SK-N-SH (cell line): ENCODE results near the gene HERC4. TPM values are rescaled to one million over a fixed set of nuclear protein-coding genes. Genes with fewer than 3 reads are reported as not detected.
A peak's percentile ranks its signal among the peaks of the same experiment; 100 is the strongest.

Experiments used
- CTCF ChIA-PET: fragments of 300-600, 350-600 bp; formaldehyde crosslinking; extraction: SDS; loops from one replicate; lab custom pipeline; 2021; lab: Yijun Ruan, JAX
- POLR2A ChIA-PET: fragments of 350-600 bp; sonication (Branson Sonifier 250); formaldehyde crosslinking; extraction: SDS; loops from one replicate; lab custom pipeline; 2020; ENCODE audit warnings: antibody characterized with exemption, inconsistent platforms; lab: Yijun Ruan, JAX
- DNase-seq: peaks from one replicate; pipeline ENCODE4 v3.0.0; 2012
- H2AFZ ChIP-seq: fragments of 200-600 bp; sonication (generic); 2 replicates; pipeline ENCODE4 v1.8.1; 2016; ENCODE audit warnings: antibody characterized with exemption, mild to moderate bottlenecking, low read depth
- H3F3A ChIP-seq: fragments of 200-600 bp; sonication (generic); replicated peaks from 2 replicates; pipeline ENCODE3; 2016; ENCODE audit warnings: antibody characterized with exemption, mild to moderate bottlenecking; ENCODE audit not compliant: insufficient read depth
- H3K27ac ChIP-seq, 2 experiments: fragments of 200-500 bp in 1 of 2; fragments of 200-600 bp in 1 of 2; sonication (Bioruptor generic) in 1 of 2; sonication (generic), shearing (Covaris generic) in 1 of 2; 2 replicates each; pipeline versions ENCODE4 v1.5.1 to v1.6.1; 2014 to 2016; ENCODE audit warnings: low read depth in 2 of 2, inconsistent platforms in 1 of 2, low read length in 1 of 2, mild to moderate bottlenecking in 1 of 2, mixed read lengths in 1 of 2
- H3K27me3 ChIP-seq: fragments of 200-600 bp; sonication (generic), shearing (Covaris generic); 2 replicates; pipeline ENCODE4 v1.6.1; 2016; ENCODE audit warnings: mixed run types; ENCODE audit not compliant: insufficient read depth
- H3K36me3 ChIP-seq, 2 experiments: fragments of 200-500 bp in 1 of 2; fragments of 200-600 bp in 1 of 2; sonication (Bioruptor generic) in 1 of 2; sonication (generic) in 1 of 2; replicated peaks in 1 of 2; 2 replicates each; pipeline versions ENCODE3 to v1.5.1; 2014 to 2016; ENCODE audit warnings: low read length in 1 of 2, mild to moderate bottlenecking in 1 of 2; ENCODE audit not compliant: insufficient read depth in 2 of 2, control insufficient read depth in 1 of 2
- H3K4me1 ChIP-seq, 2 experiments: fragments of 200-500 bp in 1 of 2; fragments of 200-600 bp in 1 of 2; sonication (Bioruptor generic) in 1 of 2; sonication (generic), shearing (Covaris generic) in 1 of 2; 2 replicates each; pipeline versions ENCODE4 v1.5.1 to v1.6.1; 2014 to 2016; ENCODE audit warnings: low read depth in 1 of 2, low read length in 1 of 2, mixed run types in 1 of 2; ENCODE audit not compliant: insufficient read depth in 2 of 2, control insufficient read depth in 1 of 2
- H3K4me2 ChIP-seq: fragments of 200-600 bp; sonication (generic), shearing (Covaris generic); 2 replicates; pipeline ENCODE4 v1.6.1; 2017; ENCODE audit warnings: mixed run types
- H3K4me3 ChIP-seq, 2 experiments: fragments of 200-500 bp in 1 of 2; fragments of 200-600 bp in 1 of 2; sonication (Bioruptor generic) in 1 of 2; sonication (generic), shearing (Covaris generic) in 1 of 2; 2 replicates each; pipeline versions ENCODE4 v1.5.1 to v1.8.1; 2014 to 2016; ENCODE audit warnings: low read depth in 2 of 2, inconsistent platforms in 1 of 2, low read length in 1 of 2, mild to moderate bottlenecking in 1 of 2, mixed read lengths in 1 of 2, moderate library complexity in 1 of 2
- H3K79me2 ChIP-seq: fragments of 200-600 bp; sonication (generic); 2 replicates; pipeline ENCODE4 v1.8.1; 2017; ENCODE audit warnings: mild to moderate bottlenecking; ENCODE audit not compliant: insufficient read depth
- H3K9ac ChIP-seq: fragments of 200-600 bp; sonication (generic); 2 replicates; pipeline ENCODE4 v1.6.1; 2017; ENCODE audit warnings: mixed run types
- H3K9me2 ChIP-seq: fragments of 200-600 bp; sonication (generic); 2 replicates; pipeline ENCODE4 v1.6.1; 2017; ENCODE audit warnings: mixed run types
- H3K9me3 ChIP-seq: fragments of 200-600 bp; sonication (generic); 2 replicates; pipeline ENCODE4 v1.6.1; 2017; ENCODE audit warnings: mixed run types, mild to moderate bottlenecking, moderate library complexity
- H4K20me1 ChIP-seq: fragments of 200-600 bp; sonication (generic); 2 replicates; pipeline ENCODE4 v1.6.1; 2017; ENCODE audit warnings: mild to moderate bottlenecking, mixed run types; ENCODE audit not compliant: insufficient read depth
- CHD2 ChIP-seq: fragments of 150-350 bp; IDR thresholded peaks from 2 replicates; pipeline ENCODE4 v1.6.1; 2018; ENCODE audit warnings: low read length; ENCODE audit not compliant: partially characterized antibody
- EP300 ChIP-seq, 2 experiments: IDR thresholded peaks; 2 replicates each; pipeline versions ENCODE4 v1.4.0 to v1.6.1; 2012; ENCODE audit warnings: borderline replicate concordance in 1 of 2, low read depth in 1 of 2, low read length in 1 of 2
- FOSL2 ChIP-seq: IDR thresholded peaks from 2 replicates; pipeline ENCODE4 v1.4.0; 2012; ENCODE audit warnings: low read depth, mild to moderate bottlenecking, moderate library complexity, borderline replicate concordance
- FOXM1 ChIP-seq: IDR thresholded peaks from 2 replicates; pipeline ENCODE4 v1.4.0; 2012; ENCODE audit warnings: low read depth, mild to moderate bottlenecking
- GABPA ChIP-seq: IDR thresholded peaks from 2 replicates; pipeline ENCODE4 v1.4.0; 2012; ENCODE audit warnings: low read depth, mild to moderate bottlenecking
- GATA2 ChIP-seq: sonication (generic); formaldehyde crosslinking; IDR thresholded peaks from 2 replicates; pipeline ENCODE4 v1.5.0; 2020; ENCODE audit warnings: mild to moderate bottlenecking, missing genetic modification reagents
- JUND ChIP-seq: IDR thresholded peaks from 2 replicates; pipeline ENCODE4 v1.4.0; 2012
- POLR2AphosphoS5 ChIP-seq: IDR thresholded peaks from 2 replicates; pipeline ENCODE4 v1.6.1; 2012; ENCODE audit warnings: low read depth, low read length
- RAD21 ChIP-seq: IDR thresholded peaks from 2 replicates; pipeline ENCODE4 v1.6.1; 2012; ENCODE audit warnings: mild to moderate bottlenecking, low read length
- RFX5 ChIP-seq: IDR thresholded peaks from 2 replicates; pipeline ENCODE4 v1.6.1; 2012; ENCODE audit warnings: mild to moderate bottlenecking, improper control_type of control experiment, low read length
- RXRA ChIP-seq: IDR thresholded peaks from 2 replicates; pipeline ENCODE4 v1.4.0; 2012; ENCODE audit warnings: low read depth, mild to moderate bottlenecking, borderline replicate concordance
- TAF1 ChIP-seq: IDR thresholded peaks from 2 replicates; pipeline ENCODE4 v1.6.1; 2012; ENCODE audit warnings: low read depth, mild to moderate bottlenecking, low read length, moderate library complexity, borderline replicate concordance
- WGBS: methylation state at CpG from one replicate; pipeline ENCODE4 v1.1.6; 2017; ENCODE audit warnings: low lambda C conversion rate; 5-methylcytosine and 5-hydroxymethylcytosine counted together
- polyA plus RNA-seq, 3 experiments: library from polyadenylated mRNA; depleted of rRNA; stranded (reverse); fragments of >200 nt; gene quantifications; 2 replicates each; pipeline ENCODE4 v1.2.3, GENCODE V29; 2012
- TF ChIP-seq, protein P1 (sequence below): fragments of 150-350 bp; IDR thresholded peaks from 2 replicates; pipeline ENCODE4 v1.6.1; 2016; ENCODE audit warnings: mild to moderate bottlenecking, low read depth, low read length
- TF ChIP-seq, protein P2 (sequence below): fragments of 200-600 bp; sonication (generic); IDR thresholded peaks from 2 replicates; pipeline ENCODE4 v1.6.1; 2017; ENCODE audit warnings: antibody characterized with exemption, mild to moderate bottlenecking, moderate library complexity
- TF ChIP-seq, protein P3 (sequence below): IDR thresholded peaks from 2 replicates; pipeline ENCODE4 v1.4.0; 2012; ENCODE audit warnings: low read depth, borderline replicate concordance
- TF ChIP-seq, protein P4 (sequence below): fragments of 150-350 bp; IDR thresholded peaks from 2 replicates; pipeline ENCODE4 v1.6.1; 2017; ENCODE audit warnings: antibody characterized with exemption, low read length, low read depth, borderline replicate concordance

The HERC4 gene
- polyA plus RNA-seq, 1 of the 3 experiments (the other 2 are of a cell fraction): 16.2 TPM

DNA sequence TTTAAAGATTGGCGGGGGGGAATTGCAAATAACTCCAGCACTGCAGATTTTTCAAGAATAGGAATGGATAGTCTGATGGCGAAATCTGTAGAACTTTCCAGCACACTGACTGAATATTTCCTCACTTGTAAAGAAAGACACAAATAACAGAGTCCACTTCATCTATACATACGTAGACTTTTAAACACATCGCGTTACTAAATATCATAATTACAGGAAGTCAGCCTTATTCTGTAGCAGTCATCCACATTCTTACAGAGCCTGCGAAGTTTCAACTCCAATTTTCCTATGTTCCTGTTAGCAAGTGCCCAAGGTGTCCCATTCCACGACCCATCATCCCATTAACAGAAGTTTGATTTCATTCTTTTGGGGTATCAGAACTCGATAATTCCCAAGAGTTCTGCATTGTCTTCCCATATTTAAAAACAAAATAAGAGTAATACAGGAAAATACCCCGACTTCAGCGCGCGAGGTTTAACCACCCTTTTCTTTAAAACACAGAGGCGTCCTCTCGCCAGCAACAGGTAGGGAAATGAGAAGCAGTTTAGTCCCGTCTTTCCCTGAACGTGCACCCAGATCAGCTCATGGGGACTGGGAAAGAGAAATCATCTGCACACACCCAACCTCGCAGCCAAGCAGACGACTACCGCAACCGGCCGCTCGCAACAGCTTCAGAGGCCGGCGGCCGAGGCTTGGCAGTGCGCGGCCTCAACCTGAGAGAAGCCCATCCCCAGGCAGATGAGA lies 880 bp downstream of the HERC4 start:
- H3K36me3 ChIP-seq: peaks cover 22 to 25% of the 10 kb centered on the region in 2 experiments
- H3K79me2 ChIP-seq: peaks cover 58% of the 10 kb centered on the region
- no peaks in the 10 kb centered on the region for H3K9me3 ChIP-seq
- no peaks in the 10 kb centered on the region for H3K9me2 ChIP-seq
- DNase-seq: no peak
- no peaks in the 10 kb centered on the region for H3K27me3 ChIP-seq
- H3K4me2 ChIP-seq: peak overlapping the region; percentile 94
- H3K9ac ChIP-seq: peak overlapping the region; percentile 99
- WGBS: 2% methylated on average over 24 of the region's 27 CpGs
- ChIA-PET POLR2A (no interaction called here), CTCF (no interaction called here)
- no peak for TF ChIP-seq FOXM1
- TF ChIP-seq RFX5: no peak
- no peak for TF ChIP-seq GATA2
- no peak for TF ChIP-seq POLR2AphosphoS5
- H4K20me1 ChIP-seq: peaks cover 38% of the 10 kb centered on the region
- peak overlapping the region; percentile 98 to 99 for H3K27ac ChIP-seq
- peak overlapping the region; percentile 89 to 97 for H3K4me3 ChIP-seq
- peaks cover 11% of the 10 kb centered on the region for H3F3A ChIP-seq
- peaks cover 0 to 12% of the 10 kb centered on the region in 2 experiments; a peak in 3 of 4 replicates for H3K4me1 ChIP-seq
- H2AFZ ChIP-seq: peak overlapping the region; percentile 67; the same call in 1 of the 2 replicates

DNA sequence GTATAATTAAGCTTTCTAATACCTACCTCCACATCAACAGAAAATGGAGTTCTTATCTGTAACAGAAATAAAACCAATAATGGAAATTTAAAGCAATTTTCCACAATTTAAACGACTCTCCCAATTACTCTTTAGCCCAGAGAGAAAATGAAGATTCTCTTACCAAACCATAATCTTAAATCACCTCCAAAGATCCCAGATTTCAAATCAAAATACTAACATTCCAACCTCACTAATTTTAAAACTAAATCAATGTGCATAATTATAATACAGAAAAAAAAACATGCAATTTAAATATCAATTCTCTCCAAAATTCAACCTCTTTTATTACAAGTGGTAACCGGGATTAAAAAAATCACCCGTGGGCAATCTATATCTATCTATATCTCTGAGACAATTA lies 1.5 kb downstream of the HERC4 start:
- peaks cover 12% of the 10 kb centered on the region for H3F3A ChIP-seq
- peak overlapping the region; percentile 98 to 99 for H3K27ac ChIP-seq
- H3K9ac ChIP-seq: peak overlapping the region; percentile 99
- H2AFZ ChIP-seq: no peak overlapping the region
- ChIA-PET POLR2A (no interaction called here), CTCF (interaction anchor here (2.7 kb wide), 1 partner anchor 218 kb away, joined by 12 read pairs; no protein-coding TSS in a partner anchor)
- peaks cover 44% of the 10 kb centered on the region for H4K20me1 ChIP-seq
- no peak for DNase-seq
- H3K27me3 ChIP-seq: no peaks in the 10 kb centered on the region
- no peaks in the 10 kb centered on the region for H3K9me2 ChIP-seq
- peaks cover 0 to 12% of the 10 kb centered on the region in 2 experiments; a peak in 3 of 4 replicates for H3K4me1 ChIP-seq
- H3K79me2 ChIP-seq: peaks cover 64% of the 10 kb centered on the region
- peaks cover 27 to 28% of the 10 kb centered on the region in 2 experiments for H3K36me3 ChIP-seq
- H3K4me3 ChIP-seq: peak overlapping the region; percentile 89 to 97
- 1% methylated on average over 3 of the region's 3 CpGs for WGBS
- peak overlapping the region; percentile 94 for H3K4me2 ChIP-seq
- H3K9me3 ChIP-seq: no peaks in the 10 kb centered on the region
- TF ChIP-seq JUND (no peak), EP300 (IDR thresholded peaks at IDR 0.05; ENCODE audit: borderline replicate concordance in 1 of 2, low read depth in 1 of 2, low read length in 1 of 2) (no peak), FOSL2 (no peak), GABPA (no peak), CHD2 (no peak), TAF1 (no peak), FOXM1 (no peak), GATA2 (no peak), RAD21 (no peak), RXRA (no peak)
- TF ChIP-seq, protein P1, sequence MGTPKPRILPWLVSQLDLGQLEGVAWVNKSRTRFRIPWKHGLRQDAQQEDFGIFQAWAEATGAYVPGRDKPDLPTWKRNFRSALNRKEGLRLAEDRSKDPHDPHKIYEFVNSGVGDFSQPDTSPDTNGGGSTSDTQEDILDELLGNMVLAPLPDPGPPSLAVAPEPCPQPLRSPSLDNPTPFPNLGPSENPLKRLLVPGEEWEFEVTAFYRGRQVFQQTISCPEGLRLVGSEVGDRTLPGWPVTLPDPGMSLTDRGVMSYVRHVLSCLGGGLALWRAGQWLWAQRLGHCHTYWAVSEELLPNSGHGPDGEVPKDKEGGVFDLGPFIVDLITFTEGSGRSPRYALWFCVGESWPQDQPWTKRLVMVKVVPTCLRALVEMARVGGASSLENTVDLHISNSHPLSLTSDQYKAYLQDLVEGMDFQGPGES: no peak
- TF ChIP-seq, protein P2, sequence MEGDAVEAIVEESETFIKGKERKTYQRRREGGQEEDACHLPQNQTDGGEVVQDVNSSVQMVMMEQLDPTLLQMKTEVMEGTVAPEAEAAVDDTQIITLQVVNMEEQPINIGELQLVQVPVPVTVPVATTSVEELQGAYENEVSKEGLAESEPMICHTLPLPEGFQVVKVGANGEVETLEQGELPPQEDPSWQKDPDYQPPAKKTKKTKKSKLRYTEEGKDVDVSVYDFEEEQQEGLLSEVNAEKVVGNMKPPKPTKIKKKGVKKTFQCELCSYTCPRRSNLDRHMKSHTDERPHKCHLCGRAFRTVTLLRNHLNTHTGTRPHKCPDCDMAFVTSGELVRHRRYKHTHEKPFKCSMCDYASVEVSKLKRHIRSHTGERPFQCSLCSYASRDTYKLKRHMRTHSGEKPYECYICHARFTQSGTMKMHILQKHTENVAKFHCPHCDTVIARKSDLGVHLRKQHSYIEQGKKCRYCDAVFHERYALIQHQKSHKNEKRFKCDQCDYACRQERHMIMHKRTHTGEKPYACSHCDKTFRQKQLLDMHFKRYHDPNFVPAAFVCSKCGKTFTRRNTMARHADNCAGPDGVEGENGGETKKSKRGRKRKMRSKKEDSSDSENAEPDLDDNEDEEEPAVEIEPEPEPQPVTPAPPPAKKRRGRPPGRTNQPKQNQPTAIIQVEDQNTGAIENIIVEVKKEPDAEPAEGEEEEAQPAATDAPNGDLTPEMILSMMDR: no peak
- TF ChIP-seq, protein P3, sequence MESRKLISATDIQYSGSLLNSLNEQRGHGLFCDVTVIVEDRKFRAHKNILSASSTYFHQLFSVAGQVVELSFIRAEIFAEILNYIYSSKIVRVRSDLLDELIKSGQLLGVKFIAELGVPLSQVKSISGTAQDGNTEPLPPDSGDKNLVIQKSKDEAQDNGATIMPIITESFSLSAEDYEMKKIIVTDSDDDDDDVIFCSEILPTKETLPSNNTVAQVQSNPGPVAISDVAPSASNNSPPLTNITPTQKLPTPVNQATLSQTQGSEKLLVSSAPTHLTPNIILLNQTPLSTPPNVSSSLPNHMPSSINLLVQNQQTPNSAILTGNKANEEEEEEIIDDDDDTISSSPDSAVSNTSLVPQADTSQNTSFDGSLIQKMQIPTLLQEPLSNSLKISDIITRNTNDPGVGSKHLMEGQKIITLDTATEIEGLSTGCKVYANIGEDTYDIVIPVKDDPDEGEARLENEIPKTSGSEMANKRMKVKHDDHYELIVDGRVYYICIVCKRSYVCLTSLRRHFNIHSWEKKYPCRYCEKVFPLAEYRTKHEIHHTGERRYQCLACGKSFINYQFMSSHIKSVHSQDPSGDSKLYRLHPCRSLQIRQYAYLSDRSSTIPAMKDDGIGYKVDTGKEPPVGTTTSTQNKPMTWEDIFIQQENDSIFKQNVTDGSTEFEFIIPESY: no peak
- TF ChIP-seq, protein P4, sequence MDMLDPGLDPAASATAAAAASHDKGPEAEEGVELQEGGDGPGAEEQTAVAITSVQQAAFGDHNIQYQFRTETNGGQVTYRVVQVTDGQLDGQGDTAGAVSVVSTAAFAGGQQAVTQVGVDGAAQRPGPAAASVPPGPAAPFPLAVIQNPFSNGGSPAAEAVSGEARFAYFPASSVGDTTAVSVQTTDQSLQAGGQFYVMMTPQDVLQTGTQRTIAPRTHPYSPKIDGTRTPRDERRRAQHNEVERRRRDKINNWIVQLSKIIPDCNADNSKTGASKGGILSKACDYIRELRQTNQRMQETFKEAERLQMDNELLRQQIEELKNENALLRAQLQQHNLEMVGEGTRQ: no peak
